Measurements from ENCODE around the gene COA5. TPM values are rescaled to one million over a fixed set of nuclear protein-coding genes. Genes with fewer than 3 reads are reported as not detected.

COA5 gene
- total and polyA plus RNA-seq, 2 experiments from 2014 or later, result 33.3 to 113 TPM

DNA sequence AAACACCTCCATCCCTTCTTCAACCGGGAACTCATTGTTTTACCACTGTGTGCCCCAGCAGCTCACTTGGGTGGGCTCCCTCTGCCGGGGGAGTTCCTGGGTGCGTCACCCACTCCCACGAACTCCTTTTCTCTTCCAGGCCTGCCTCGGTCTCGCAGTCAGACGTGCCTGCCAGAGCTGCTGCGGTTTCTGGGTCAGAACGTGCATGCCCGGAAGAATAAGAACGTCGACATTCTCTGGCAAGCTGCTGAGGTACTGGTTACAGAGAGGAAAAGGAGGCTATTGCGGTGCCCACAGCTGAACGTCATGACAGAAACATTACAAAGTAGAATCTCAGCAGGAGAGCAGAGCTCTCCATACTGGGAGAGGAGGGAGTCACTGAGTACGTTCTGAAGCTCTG lies 35.6 kb downstream of the COA5 start (continued):
- TF ChIP-seq ZNF114 (CRISPR knock-in tag; IDR thresholded peaks at IDR 0.05), result no peak
- no peak for TF ChIP-seq EZH2 (IDR thresholded peaks at IDR 0.05; ENCODE audit: low read depth, unreplicated experiment)
- TF ChIP-seq, protein P1, sequence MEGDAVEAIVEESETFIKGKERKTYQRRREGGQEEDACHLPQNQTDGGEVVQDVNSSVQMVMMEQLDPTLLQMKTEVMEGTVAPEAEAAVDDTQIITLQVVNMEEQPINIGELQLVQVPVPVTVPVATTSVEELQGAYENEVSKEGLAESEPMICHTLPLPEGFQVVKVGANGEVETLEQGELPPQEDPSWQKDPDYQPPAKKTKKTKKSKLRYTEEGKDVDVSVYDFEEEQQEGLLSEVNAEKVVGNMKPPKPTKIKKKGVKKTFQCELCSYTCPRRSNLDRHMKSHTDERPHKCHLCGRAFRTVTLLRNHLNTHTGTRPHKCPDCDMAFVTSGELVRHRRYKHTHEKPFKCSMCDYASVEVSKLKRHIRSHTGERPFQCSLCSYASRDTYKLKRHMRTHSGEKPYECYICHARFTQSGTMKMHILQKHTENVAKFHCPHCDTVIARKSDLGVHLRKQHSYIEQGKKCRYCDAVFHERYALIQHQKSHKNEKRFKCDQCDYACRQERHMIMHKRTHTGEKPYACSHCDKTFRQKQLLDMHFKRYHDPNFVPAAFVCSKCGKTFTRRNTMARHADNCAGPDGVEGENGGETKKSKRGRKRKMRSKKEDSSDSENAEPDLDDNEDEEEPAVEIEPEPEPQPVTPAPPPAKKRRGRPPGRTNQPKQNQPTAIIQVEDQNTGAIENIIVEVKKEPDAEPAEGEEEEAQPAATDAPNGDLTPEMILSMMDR (conservative IDR thresholded peaks at IDR 0.05; ENCODE audit: low read depth in 2 of 2), result no peak
- no peak for TF ChIP-seq POLR2AphosphoS5 (IDR thresholded peaks at IDR 0.05; ENCODE audit: low read depth)
- no peak for TF ChIP-seq JUNB (IDR thresholded peaks at IDR 0.05; ENCODE audit: unreplicated experiment)
- TF ChIP-seq, protein P2, sequence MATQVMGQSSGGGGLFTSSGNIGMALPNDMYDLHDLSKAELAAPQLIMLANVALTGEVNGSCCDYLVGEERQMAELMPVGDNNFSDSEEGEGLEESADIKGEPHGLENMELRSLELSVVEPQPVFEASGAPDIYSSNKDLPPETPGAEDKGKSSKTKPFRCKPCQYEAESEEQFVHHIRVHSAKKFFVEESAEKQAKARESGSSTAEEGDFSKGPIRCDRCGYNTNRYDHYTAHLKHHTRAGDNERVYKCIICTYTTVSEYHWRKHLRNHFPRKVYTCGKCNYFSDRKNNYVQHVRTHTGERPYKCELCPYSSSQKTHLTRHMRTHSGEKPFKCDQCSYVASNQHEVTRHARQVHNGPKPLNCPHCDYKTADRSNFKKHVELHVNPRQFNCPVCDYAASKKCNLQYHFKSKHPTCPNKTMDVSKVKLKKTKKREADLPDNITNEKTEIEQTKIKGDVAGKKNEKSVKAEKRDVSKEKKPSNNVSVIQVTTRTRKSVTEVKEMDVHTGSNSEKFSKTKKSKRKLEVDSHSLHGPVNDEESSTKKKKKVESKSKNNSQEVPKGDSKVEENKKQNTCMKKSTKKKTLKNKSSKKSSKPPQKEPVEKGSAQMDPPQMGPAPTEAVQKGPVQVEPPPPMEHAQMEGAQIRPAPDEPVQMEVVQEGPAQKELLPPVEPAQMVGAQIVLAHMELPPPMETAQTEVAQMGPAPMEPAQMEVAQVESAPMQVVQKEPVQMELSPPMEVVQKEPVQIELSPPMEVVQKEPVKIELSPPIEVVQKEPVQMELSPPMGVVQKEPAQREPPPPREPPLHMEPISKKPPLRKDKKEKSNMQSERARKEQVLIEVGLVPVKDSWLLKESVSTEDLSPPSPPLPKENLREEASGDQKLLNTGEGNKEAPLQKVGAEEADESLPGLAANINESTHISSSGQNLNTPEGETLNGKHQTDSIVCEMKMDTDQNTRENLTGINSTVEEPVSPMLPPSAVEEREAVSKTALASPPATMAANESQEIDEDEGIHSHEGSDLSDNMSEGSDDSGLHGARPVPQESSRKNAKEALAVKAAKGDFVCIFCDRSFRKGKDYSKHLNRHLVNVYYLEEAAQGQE (IDR thresholded peaks at IDR 0.05; ENCODE audit: unreplicated experiment), result no peak
- no peak for TF ChIP-seq STAT1 (IDR thresholded peaks at IDR 0.05; ENCODE audit: unreplicated experiment)
- TF ChIP-seq NANOG (IDR thresholded peaks at IDR 0.05; ENCODE audit: borderline replicate concordance), result no peak
- no peak for TF ChIP-seq ZNF331 (CRISPR knock-in tag; IDR thresholded peaks at IDR 0.05; ENCODE audit: low read depth)

DNA sequence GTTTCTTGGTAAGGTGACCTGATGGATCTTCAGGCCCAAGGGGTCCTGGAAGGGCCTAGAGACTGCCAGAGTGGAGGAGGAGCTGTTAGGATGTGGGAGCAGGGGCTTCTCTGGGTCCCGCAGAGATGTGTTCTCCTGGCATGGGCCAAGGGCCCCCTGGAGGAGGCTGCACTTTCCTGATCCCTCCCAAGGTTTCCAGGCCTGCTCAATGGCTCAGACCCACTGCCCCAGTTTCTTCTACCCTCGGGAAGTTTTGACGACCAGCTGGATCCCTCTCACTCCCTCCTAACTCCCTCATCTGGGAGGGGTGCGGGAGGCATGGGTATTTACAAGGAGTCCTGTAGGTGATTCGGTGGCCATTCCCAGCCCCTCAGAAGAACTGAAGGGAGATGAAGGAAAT lies 36.1 kb downstream of the COA5 start:
- Mint-ChIP-seq H3K27ac (no peak overlapping the region), H3K9me3 (no peaks in the 10 kb centered on the region), H3K27me3 (ENCODE audit: insufficient read depth, low read depth, poor library complexity) (peaks cover 7% of the 10 kb centered on the region), H3K4me1 (no peaks in the 10 kb centered on the region), H3K36me3 (ENCODE audit: low read depth) (peaks cover 31% of the 10 kb centered on the region), H3K4me3 (no peak overlapping the region)
- H3K36me3 ChIP-seq (ENCODE audit: insufficient read depth), result no peaks in the 10 kb centered on the region; the same call in 1 of the 2 replicates
- no peaks in the 10 kb centered on the region for H3K4me1 ChIP-seq (ENCODE audit: insufficient read depth)
- H3K79me2 ChIP-seq (replicated peaks; ENCODE audit: insufficient read depth), result no peaks in the 10 kb centered on the region
- ATAC-seq, result no peak
- peaks cover 11% of the 10 kb centered on the region; the same call in 1 of the 2 replicates for H4K20me1 ChIP-seq (replicated peaks; ENCODE audit: insufficient read depth)
- DNase-seq (ENCODE audit: low spot score), result no peak
- no peaks in the 10 kb centered on the region for H3F3A ChIP-seq (replicated peaks; ENCODE audit: low read depth)
- no peak overlapping the region for H3K27ac ChIP-seq (ENCODE audit: low read depth)
- H3K9me2 ChIP-seq (ENCODE audit: insufficient read depth), result no peaks in the 10 kb centered on the region
- no peaks in the 10 kb centered on the region for H3K27me3 ChIP-seq (ENCODE audit: insufficient read depth)
- H3K4me2 ChIP-seq, result no peak overlapping the region
- H3K4me3 ChIP-seq, result no peak overlapping the region
- no peak overlapping the region for H2AFZ ChIP-seq
- TF ChIP-seq ZNF331 (CRISPR knock-in tag; IDR thresholded peaks at IDR 0.05; ENCODE audit: low read depth) (no peak), JUNB (IDR thresholded peaks at IDR 0.05; ENCODE audit: unreplicated experiment) (no peak), POLR2AphosphoS5 (IDR thresholded peaks at IDR 0.05; ENCODE audit: low read depth) (no peak), NANOG (IDR thresholded peaks at IDR 0.05; ENCODE audit: borderline replicate concordance) (no peak)
- TF ChIP-seq, protein P3, sequence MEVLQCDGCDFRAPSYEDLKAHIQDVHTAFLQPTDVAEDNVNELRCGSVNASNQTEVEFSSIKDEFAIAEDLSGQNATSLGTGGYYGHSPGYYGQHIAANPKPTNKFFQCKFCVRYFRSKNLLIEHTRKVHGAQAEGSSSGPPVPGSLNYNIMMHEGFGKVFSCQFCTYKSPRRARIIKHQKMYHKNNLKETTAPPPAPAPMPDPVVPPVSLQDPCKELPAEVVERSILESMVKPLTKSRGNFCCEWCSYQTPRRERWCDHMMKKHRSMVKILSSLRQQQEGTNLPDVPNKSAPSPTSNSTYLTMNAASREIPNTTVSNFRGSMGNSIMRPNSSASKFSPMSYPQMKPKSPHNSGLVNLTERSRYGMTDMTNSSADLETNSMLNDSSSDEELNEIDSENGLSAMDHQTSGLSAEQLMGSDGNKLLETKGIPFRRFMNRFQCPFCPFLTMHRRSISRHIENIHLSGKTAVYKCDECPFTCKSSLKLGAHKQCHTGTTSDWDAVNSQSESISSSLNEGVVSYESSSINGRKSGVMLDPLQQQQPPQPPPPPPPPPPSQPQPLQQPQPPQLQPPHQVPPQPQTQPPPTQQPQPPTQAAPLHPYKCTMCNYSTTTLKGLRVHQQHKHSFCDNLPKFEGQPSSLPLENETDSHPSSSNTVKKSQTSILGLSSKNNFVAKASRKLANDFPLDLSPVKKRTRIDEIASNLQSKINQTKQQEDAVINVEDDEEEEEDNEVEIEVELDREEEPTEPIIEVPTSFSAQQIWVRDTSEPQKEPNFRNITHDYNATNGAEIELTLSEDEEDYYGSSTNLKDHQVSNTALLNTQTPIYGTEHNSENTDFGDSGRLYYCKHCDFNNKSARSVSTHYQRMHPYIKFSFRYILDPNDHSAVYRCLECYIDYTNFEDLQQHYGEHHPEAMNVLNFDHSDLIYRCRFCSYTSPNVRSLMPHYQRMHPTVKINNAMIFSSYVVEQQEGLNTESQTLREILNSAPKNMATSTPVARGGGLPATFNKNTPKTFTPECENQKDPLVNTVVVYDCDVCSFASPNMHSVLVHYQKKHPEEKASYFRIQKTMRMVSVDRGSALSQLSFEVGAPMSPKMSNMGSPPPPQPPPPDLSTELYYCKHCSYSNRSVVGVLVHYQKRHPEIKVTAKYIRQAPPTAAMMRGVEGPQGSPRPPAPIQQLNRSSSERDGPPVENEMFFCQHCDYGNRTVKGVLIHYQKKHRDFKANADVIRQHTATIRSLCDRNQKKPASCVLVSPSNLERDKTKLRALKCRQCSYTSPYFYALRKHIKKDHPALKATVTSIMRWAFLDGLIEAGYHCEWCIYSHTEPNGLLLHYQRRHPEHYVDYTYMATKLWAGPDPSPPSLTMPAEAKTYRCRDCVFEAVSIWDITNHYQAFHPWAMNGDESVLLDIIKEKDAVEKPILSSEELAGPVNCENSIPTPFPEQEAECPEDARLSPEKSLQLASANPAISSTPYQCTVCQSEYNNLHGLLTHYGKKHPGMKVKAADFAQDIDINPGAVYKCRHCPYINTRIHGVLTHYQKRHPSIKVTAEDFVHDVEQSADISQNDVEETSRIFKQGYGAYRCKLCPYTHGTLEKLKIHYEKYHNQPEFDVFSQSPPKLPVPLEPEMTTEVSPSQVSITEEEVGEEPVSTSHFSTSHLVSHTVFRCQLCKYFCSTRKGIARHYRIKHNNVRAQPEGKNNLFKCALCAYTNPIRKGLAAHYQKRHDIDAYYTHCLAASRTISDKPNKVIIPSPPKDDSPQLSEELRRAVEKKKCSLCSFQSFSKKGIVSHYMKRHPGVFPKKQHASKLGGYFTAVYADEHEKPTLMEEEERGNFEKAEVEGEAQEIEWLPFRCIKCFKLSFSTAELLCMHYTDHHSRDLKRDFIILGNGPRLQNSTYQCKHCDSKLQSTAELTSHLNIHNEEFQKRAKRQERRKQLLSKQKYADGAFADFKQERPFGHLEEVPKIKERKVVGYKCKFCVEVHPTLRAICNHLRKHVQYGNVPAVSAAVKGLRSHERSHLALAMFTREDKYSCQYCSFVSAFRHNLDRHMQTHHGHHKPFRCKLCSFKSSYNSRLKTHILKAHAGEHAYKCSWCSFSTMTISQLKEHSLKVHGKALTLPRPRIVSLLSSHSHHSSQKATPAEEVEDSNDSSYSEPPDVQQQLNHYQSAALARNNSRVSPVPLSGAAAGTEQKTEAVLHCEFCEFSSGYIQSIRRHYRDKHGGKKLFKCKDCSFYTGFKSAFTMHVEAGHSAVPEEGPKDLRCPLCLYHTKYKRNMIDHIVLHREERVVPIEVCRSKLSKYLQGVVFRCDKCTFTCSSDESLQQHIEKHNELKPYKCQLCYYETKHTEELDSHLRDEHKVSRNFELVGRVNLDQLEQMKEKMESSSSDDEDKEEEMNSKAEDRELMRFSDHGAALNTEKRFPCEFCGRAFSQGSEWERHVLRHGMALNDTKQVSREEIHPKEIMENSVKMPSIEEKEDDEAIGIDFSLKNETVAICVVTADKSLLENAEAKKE (CRISPR knock-in tag; IDR thresholded peaks at IDR 0.05), result no peak
